Keratinocyte (primary cell): ENCODE data around the gene ITGAX. TPM values are rescaled to one million over a fixed set of nuclear protein-coding genes. Genes with fewer than 3 reads are reported as not detected.
A peak's percentile ranks its signal among the peaks of the same experiment; 100 is the strongest.

ENCODE experiments used
- DNase-seq: peaks from one replicate; pipeline ENCODE4 v3.0.0-alpha.2; 2011; ENCODE audit warnings: low read depth, missing footprints, low spot score
- FAIRE-seq: peaks from 2 replicates; lab custom pipeline; 2011; peaks lifted over from hg19 to GRCh38; lab: Jason Lieb, UNC
- H2AFZ ChIP-seq: 2 replicates; pipeline ENCODE4 v1.6.0; 2012; ENCODE audit warnings: low read length, control low read depth, inconsistent platforms; ENCODE audit not compliant: control insufficient read depth
- H3K27ac ChIP-seq: 2 replicates; pipeline ENCODE4 v1.5.1; 2011; ENCODE audit warnings: low read length; ENCODE audit not compliant: control insufficient read depth, insufficient read depth
- H3K27me3 ChIP-seq: 3 replicates; pipeline ENCODE4 v1.6.0; 2011; ENCODE audit warnings: low read length; ENCODE audit not compliant: control insufficient read depth, insufficient read depth; ENCODE audit errors: extremely low read depth
- H3K36me3 ChIP-seq, 2 experiments: 2 replicates in 1 of 2; 3 replicates in 1 of 2; pipeline ENCODE4 v1.5.1; 2011; ENCODE audit warnings: low read length in 2 of 2, mild to moderate bottlenecking in 1 of 2; ENCODE audit not compliant: control insufficient read depth in 2 of 2, insufficient read depth in 2 of 2; ENCODE audit errors: extremely low read depth in 1 of 2
- H3K4me1 ChIP-seq: 3 replicates; pipeline ENCODE4 v1.5.1; 2011; ENCODE audit warnings: low read length; ENCODE audit not compliant: control insufficient read depth, insufficient read depth; ENCODE audit errors: extremely low read depth
- H3K4me2 ChIP-seq: 3 replicates; pipeline ENCODE4 v1.6.0; 2011; ENCODE audit warnings: low read depth, low read length; ENCODE audit not compliant: control insufficient read depth, insufficient read depth; ENCODE audit errors: extremely low read depth
- H3K4me3 ChIP-seq, 3 experiments: fragments of 200-600 bp in 1 of 3; sonication (generic) in 1 of 3; 2 replicates in 2 of 3; 3 replicates in 1 of 3; pipeline ENCODE4 v1.5.1; 2011 to 2016; ENCODE audit warnings: low read length in 3 of 3, mild to moderate bottlenecking in 3 of 3, control low read depth in 2 of 3, inconsistent platforms in 1 of 3, low read depth in 1 of 3, mixed read lengths in 1 of 3, mixed run types in 1 of 3, moderate library complexity in 1 of 3; ENCODE audit not compliant: control insufficient read depth in 2 of 3, insufficient read depth in 2 of 3; ENCODE audit errors: extremely low read depth in 1 of 3
- H3K79me2 ChIP-seq: 2 replicates; pipeline ENCODE4 v1.6.0; 2012; ENCODE audit warnings: low read length; ENCODE audit not compliant: control insufficient read depth, insufficient read depth
- H3K9ac ChIP-seq: 3 replicates; pipeline ENCODE4 v1.6.0; 2011; ENCODE audit warnings: low read length; ENCODE audit not compliant: control insufficient read depth, insufficient read depth; ENCODE audit errors: extremely low read depth
- H3K9me1 ChIP-seq: 3 replicates; pipeline ENCODE4 v1.6.0; 2011; ENCODE audit warnings: low read length; ENCODE audit not compliant: control insufficient read depth, insufficient read depth; ENCODE audit errors: extremely low read depth
- H3K9me3 ChIP-seq: 2 replicates; pipeline ENCODE4 v1.5.1; 2012; ENCODE audit warnings: low read depth, low read length; ENCODE audit not compliant: control insufficient read depth
- H4K20me1 ChIP-seq: 3 replicates; pipeline ENCODE4 v1.6.0; 2011; ENCODE audit warnings: low read length; ENCODE audit not compliant: control insufficient read depth, insufficient read depth; ENCODE audit errors: extremely low read depth
- CTCF ChIP-seq, 3 experiments: IDR thresholded peaks in 1 of 3; conservative IDR thresholded peaks in 1 of 3; optimal IDR thresholded peaks in 1 of 3; 2 replicates in 2 of 3; 3 replicates in 1 of 3; pipeline versions ENCODE3 to v1.5.1; 2011; ENCODE audit warnings: low read length in 3 of 3, mild to moderate bottlenecking in 3 of 3, moderate library complexity in 2 of 3, control low read depth in 1 of 3, inconsistent platforms in 1 of 3; ENCODE audit not compliant: insufficient read depth in 2 of 3; ENCODE audit errors: extremely low read depth in 1 of 3
- EZH2 ChIP-seq: IDR thresholded peaks from one replicate; pipeline ENCODE4 v1.6.1; 2012; ENCODE audit warnings: inconsistent platforms, mild to moderate bottlenecking, low read length, moderate library complexity
- dilution Hi-C: fragments of 300-500 bp; cut with MboI; formaldehyde crosslinking; loops from one replicate; pipeline ENCODE4 v1.7.0; 2020; ENCODE audit warnings: low sequenced_read_pairs; ENCODE audit not compliant: extremely low pct_ligation_motif_present
- polyA plus RNA-seq, 5 experiments: library from polyadenylated mRNA; depleted of rRNA in 3 of 5; stranded (reverse) in 3 of 5; stranded (forward) in 1 of 5; unstranded in 1 of 5; fragments of >200 nt; gene quantifications; 1 replicate in 1 of 5; 2 replicates in 3 of 5; 3 replicates in 1 of 5; pipeline versions ENCODE4 v1.2.1 to v1.2.3, GENCODE V29; 2011 to 2012; ENCODE audit warnings: missing spikeins in 2 of 5, low read depth in 1 of 5, low replicate concordance in 1 of 5

Gene ITGAX
- polyA plus RNA-seq, 1 donor (not counting 4 experiments of a cell fraction or from before 2014, with no cell fraction given), result 0.04 TPM

GRCh38 chr16:31328322-31329052 lies 26.5 kb upstream of the ITGAX start:
- H3K36me3 ChIP-seq, result no peaks in the 10 kb centered on the region
- no peaks in the 10 kb centered on the region for H3K9me3 ChIP-seq
- FAIRE-seq (no peak), DNase-seq (no peak)
- dilution Hi-C loops, result no loop called here
- no peaks in the 10 kb centered on the region for H3K4me1 ChIP-seq
- no peak overlapping the region for H3K4me3 ChIP-seq
- H3K79me2 ChIP-seq, result no peaks in the 10 kb centered on the region
- H3K9me1 ChIP-seq, result no peaks in the 10 kb centered on the region
- no peaks in the 10 kb centered on the region for H4K20me1 ChIP-seq
- no peak for TF ChIP-seq EZH2
- TF ChIP-seq CTCF (optimal IDR thresholded peaks at IDR 0.05 in 1 of 3, IDR thresholded peaks at IDR 0.05 in 1 of 3, conservative IDR thresholded peaks at IDR 0.05 in 1 of 3; ENCODE audit: extremely low read depth in 1 of 3, insufficient read depth in 2 of 3, low read length in 3 of 3), result no peak
- H3K4me2 ChIP-seq, result no peak overlapping the region
- H3K27me3 ChIP-seq, result peaks cover 36% of the 10 kb centered on the region
- no peak overlapping the region for H2AFZ ChIP-seq
- H3K27ac ChIP-seq, result no peak overlapping the region
- no peak overlapping the region for H3K9ac ChIP-seq

- Histone ChIP-seq H3K79me2 (no peaks in the 10 kb centered on the region), H3K4me2 (no peak overlapping the region), H2AFZ (no peak overlapping the region), H3K9me3 (no peaks in the 10 kb centered on the region), H3K27ac (no peak overlapping the region), H3K9me1 (no peaks in the 10 kb centered on the region), H3K9ac (no peak overlapping the region), H3K4me3 (no peak overlapping the region), H3K27me3 (peaks cover 36% of the 10 kb centered on the region), H4K20me1 (no peaks in the 10 kb centered on the region), H3K36me3 (no peaks in the 10 kb centered on the region), H3K4me1 (no peaks in the 10 kb centered on the region)
- no peak for DNase-seq
- no peak for FAIRE-seq
- no peak for TF ChIP-seq CTCF (optimal IDR thresholded peaks at IDR 0.05 in 1 of 3, IDR thresholded peaks at IDR 0.05 in 1 of 3, conservative IDR thresholded peaks at IDR 0.05 in 1 of 3; ENCODE audit: extremely low read depth in 1 of 3, insufficient read depth in 2 of 3, low read length in 3 of 3)
- peak; percentile 67 for TF ChIP-seq EZH2
- dilution Hi-C loops, result no loop called here
Measured at GRCh38 chr16:31329671-31330552, 25.1 kb upstream of the ITGAX start.
